Astrocyte of the spinal cord (primary cell): ENCODE measurements around the gene PFKL.

Experiments used
- DNase-seq: peaks from one replicate; pipeline ENCODE4 v3.0.0; 2011; ENCODE audit warnings: low read depth, low spot score
- H3K4me3 ChIP-seq: 2 replicates; pipeline ENCODE4 v1.5.1; 2011; ENCODE audit warnings: low read depth, mild to moderate bottlenecking, low read length, moderate library complexity
- CTCF ChIP-seq: IDR thresholded peaks from 2 replicates; pipeline ENCODE4 v1.5.1; 2012; ENCODE audit warnings: low read depth, mild to moderate bottlenecking, low read length, inconsistent platforms
- in situ Hi-C: cut with HindIII; loops from 2 replicates; pipeline ENCODE4 v1.10.0; 2017; ENCODE audit warnings: low sequenced_read_pairs

PFKL gene

GRCh38 chr21:44317871-44318270, 18.0 kb downstream of the PFKL start:
- DNase-seq, result no peak
- no peak overlapping the region for H3K4me3 ChIP-seq
- TF ChIP-seq CTCF, result no peak
- in situ Hi-C loops, result no loop called here

GRCh38 chr21:44318489-44319285, 18.8 kb downstream of the PFKL start:
- in situ Hi-C loops, result no loop called here
- no peak for DNase-seq
- no peak for TF ChIP-seq CTCF
- no peak overlapping the region for H3K4me3 ChIP-seq

GRCh38 chr21:44319407-44320065, 19.7 kb downstream of the PFKL start:
- no peak overlapping the region for H3K4me3 ChIP-seq
- in situ Hi-C loops, result no loop called here
- TF ChIP-seq CTCF, result no peak
- DNase-seq, result no peak

- no peak for TF ChIP-seq CTCF
- H3K4me3 ChIP-seq, result no peak overlapping the region
- in situ Hi-C loops, result no loop called here
- no peak for DNase-seq
These were observed 21.0 kb downstream of the PFKL start for GRCh38 chr21:44320847-44321246.

- H3K4me3 ChIP-seq, result no peak overlapping the region
- no peak for TF ChIP-seq CTCF
- no peak for DNase-seq
- in situ Hi-C loops, result no loop called here
These were observed 22.1 kb downstream of the PFKL start for GRCh38 chr21:44321846-44322450.

- DNase-seq, result no peak
- H3K4me3 ChIP-seq, result no peak overlapping the region
- no peak for TF ChIP-seq CTCF
- in situ Hi-C loops, result no loop called here
These were observed 22.9 kb downstream of the PFKL start for GRCh38 chr21:44322621-44323325.
